Stimulated activated CD8-positive, alpha-beta memory T cell treated with anti-CD3 and anti-CD28 coated beads, Interleukin-2, amount 100 ng/mL, for 1 hour (primary cell): Measurements from ENCODE around the gene ASCC3.

Experiments used
- DNase-seq, 2 donors: peaks; one replicate each; pipeline ENCODE4 v3.0.0-alpha.2; 2020; ENCODE audit warnings: low read depth in 2 of 2

The ASCC3 gene

GRCh38 chr6:100577425-100577824, 303.7 kb downstream of the ASCC3 start:
- DNase-seq = no peak

GRCh38 chr6:100575921-100576320, 305.2 kb downstream of the ASCC3 start:
- DNase-seq = no peak

GRCh38 chr6:100574836-100575235, 306.3 kb downstream of the ASCC3 start:
- DNase-seq = no peak

- no peak for DNase-seq
These were observed 308.0 kb downstream of the ASCC3 start for GRCh38 chr6:100573166-100573565.

GRCh38 chr6:100568255-100568654, 312.9 kb downstream of the ASCC3 start:
- DNase-seq = no peak

GRCh38 chr6:100566563-100566962, 314.6 kb downstream of the ASCC3 start:
- DNase-seq = no peak

GRCh38 chr6:100565439-100566104, 315.6 kb downstream of the ASCC3 start:
- DNase-seq = no peak

GRCh38 chr6:100559859-100560258, 321.3 kb downstream of the ASCC3 start:
- DNase-seq = no peak

GRCh38 chr6:100554228-100554627, 326.9 kb downstream of the ASCC3 start:
- no peak for DNase-seq

- DNase-seq = no peak
These were observed 327.9 kb downstream of the ASCC3 start for GRCh38 chr6:100553243-100553642.

- DNase-seq = no peak
These were observed 331.5 kb downstream of the ASCC3 start for GRCh38 chr6:100549406-100550167.

GRCh38 chr6:100538086-100538485, 343.0 kb downstream of the ASCC3 start:
- DNase-seq = no peak

GRCh38 chr6:100518588-100518987, 362.5 kb downstream of the ASCC3 start:
- DNase-seq = no peak

- no peak for DNase-seq
These were observed 363.5 kb downstream of the ASCC3 start for GRCh38 chr6:100517633-100518032.

GRCh38 chr6:100517106-100517505, 364.0 kb downstream of the ASCC3 start:
- no peak for DNase-seq

- DNase-seq = no peak
These were observed 366.5 kb downstream of the ASCC3 start for GRCh38 chr6:100514660-100515059.

- no peak for DNase-seq
These were observed 368.8 kb downstream of the ASCC3 start for GRCh38 chr6:100512203-100512862.

- DNase-seq = no peak
These were observed 372.0 kb downstream of the ASCC3 start for GRCh38 chr6:100509101-100509500.

GRCh38 chr6:100506651-100507050, 374.5 kb downstream of the ASCC3 start:
- DNase-seq = no peak

- no peak for DNase-seq
These were observed 376.1 kb downstream of the ASCC3 start for GRCh38 chr6:100504786-100505737.

- DNase-seq = no peak
These were observed 378.0 kb downstream of the ASCC3 start for GRCh38 chr6:100503043-100503705.
